ENCODE measurements around the gene EXOC4.

Gene EXOC4

GRCh38 chr7:133857376-133858119, 604.7 kb downstream of the EXOC4 start:
- no peak for TF ChIP-seq POLR2AphosphoS5 (IDR thresholded peaks at IDR 0.05; ENCODE audit: borderline replicate concordance, low read depth, low read length)
- no peak for TF ChIP-seq EZH2 (IDR thresholded peaks at IDR 0.05)
- TF ChIP-seq FOXP2 (optimal IDR thresholded peaks at IDR 0.05; ENCODE audit: control extremely low read depth, extremely low read length, insufficient read depth), result no peak
- DNase-seq (ENCODE audit: low read depth, low spot score), result no peak
- no peak overlapping the region for H3K4me3 ChIP-seq
- no peaks in the 10 kb centered on the region for H3K9me3 ChIP-seq (ENCODE audit: low read depth, low read length)
- H3K9ac ChIP-seq (ENCODE audit: insufficient read length), result no peak overlapping the region
- no peak overlapping the region for H3K27ac ChIP-seq
- no peaks in the 10 kb centered on the region for H3K36me3 ChIP-seq (ENCODE audit: insufficient read depth, low read length)

DNA sequence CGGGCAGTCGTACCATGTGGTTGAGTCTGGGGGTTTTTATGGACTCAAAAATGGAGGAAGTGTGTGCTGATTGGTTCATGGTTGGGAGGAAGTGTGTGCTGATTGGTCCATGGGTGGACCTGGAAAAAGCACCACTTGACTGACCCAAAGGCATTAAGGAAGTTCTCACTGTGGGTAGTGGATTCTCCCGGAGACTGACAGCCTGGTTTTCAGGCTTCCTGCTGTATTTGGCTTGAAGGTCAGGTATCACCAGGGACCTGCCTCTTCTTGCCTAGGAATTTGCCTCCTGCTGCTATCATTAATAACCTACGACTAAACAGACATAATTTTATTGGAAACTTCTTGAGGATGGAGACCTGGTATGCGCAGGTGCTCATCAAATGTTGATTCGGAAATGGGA, 605.4 kb downstream of the EXOC4 start:
- H3K4me3 ChIP-seq, result no peak overlapping the region
- H3K9me3 ChIP-seq (ENCODE audit: low read depth, low read length), result no peaks in the 10 kb centered on the region
- TF ChIP-seq EZH2 (IDR thresholded peaks at IDR 0.05), result no peak
- TF ChIP-seq POLR2AphosphoS5 (IDR thresholded peaks at IDR 0.05; ENCODE audit: borderline replicate concordance, low read depth, low read length), result no peak
- TF ChIP-seq FOXP2 (optimal IDR thresholded peaks at IDR 0.05; ENCODE audit: control extremely low read depth, extremely low read length, insufficient read depth), result no peak
- no peak overlapping the region for H3K27ac ChIP-seq
- DNase-seq (ENCODE audit: low read depth, low spot score), result no peak
- H3K9ac ChIP-seq (ENCODE audit: insufficient read length), result no peak overlapping the region
- H3K36me3 ChIP-seq (ENCODE audit: insufficient read depth, low read length), result no peaks in the 10 kb centered on the region

DNA sequence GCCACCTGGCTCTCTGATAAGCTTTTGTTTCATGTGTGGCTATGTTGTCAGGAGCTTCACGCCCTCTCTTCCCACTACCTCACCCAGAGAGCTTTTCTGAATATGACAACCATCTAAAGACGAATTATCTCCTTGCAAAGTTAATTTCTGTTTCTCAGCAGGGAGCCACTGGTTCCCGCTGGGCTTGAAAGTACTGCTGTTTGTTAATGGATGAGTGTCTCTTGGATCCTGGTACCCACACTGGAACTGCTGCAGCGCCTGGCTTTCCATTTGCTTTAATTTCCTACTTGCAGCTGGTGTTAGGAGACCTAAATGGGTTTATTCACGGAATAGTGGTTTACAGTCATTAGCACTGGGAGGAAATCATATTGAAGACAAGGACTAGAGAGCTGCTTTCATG, 606.4 kb downstream of the EXOC4 start:
- TF ChIP-seq POLR2AphosphoS5 (IDR thresholded peaks at IDR 0.05; ENCODE audit: borderline replicate concordance, low read depth, low read length), result no peak
- no peak for TF ChIP-seq EZH2 (IDR thresholded peaks at IDR 0.05)
- TF ChIP-seq FOXP2 (optimal IDR thresholded peaks at IDR 0.05; ENCODE audit: control extremely low read depth, extremely low read length, insufficient read depth), result no peak
- Histone ChIP-seq H3K9ac (ENCODE audit: insufficient read length) (no peak overlapping the region), H3K36me3 (ENCODE audit: insufficient read depth, low read length) (no peaks in the 10 kb centered on the region), H3K27ac (no peak overlapping the region), H3K4me3 (no peak overlapping the region), H3K9me3 (ENCODE audit: low read depth, low read length) (no peaks in the 10 kb centered on the region)
- DNase-seq (ENCODE audit: low read depth, low spot score), result no peak

- Histone ChIP-seq H3K9me3 (ENCODE audit: low read depth, low read length) (no peaks in the 10 kb centered on the region), H3K9ac (ENCODE audit: insufficient read length) (no peak overlapping the region), H3K27ac (no peak overlapping the region), H3K4me3 (no peak overlapping the region), H3K36me3 (ENCODE audit: insufficient read depth, low read length) (no peaks in the 10 kb centered on the region)
- DNase-seq (ENCODE audit: low read depth, low spot score), result no peak
- TF ChIP-seq POLR2AphosphoS5 (IDR thresholded peaks at IDR 0.05; ENCODE audit: borderline replicate concordance, low read depth, low read length) (no peak), EZH2 (IDR thresholded peaks at IDR 0.05) (no peak), FOXP2 (optimal IDR thresholded peaks at IDR 0.05; ENCODE audit: control extremely low read depth, extremely low read length, insufficient read depth) (no peak)
These were observed 607.1 kb downstream of the EXOC4 start for GRCh38 chr7:133859871-133860450.

GRCh38 chr7:133860628-133861335, 607.9 kb downstream of the EXOC4 start:
- no peak for DNase-seq (ENCODE audit: low read depth, low spot score)
- Histone ChIP-seq H3K9me3 (ENCODE audit: low read depth, low read length) (no peaks in the 10 kb centered on the region), H3K27ac (no peak overlapping the region), H3K36me3 (ENCODE audit: insufficient read depth, low read length) (no peaks in the 10 kb centered on the region), H3K4me3 (no peak overlapping the region), H3K9ac (ENCODE audit: insufficient read length) (no peak overlapping the region)
- no peak for TF ChIP-seq EZH2 (IDR thresholded peaks at IDR 0.05)
- TF ChIP-seq FOXP2 (optimal IDR thresholded peaks at IDR 0.05; ENCODE audit: control extremely low read depth, extremely low read length, insufficient read depth), result no peak
- TF ChIP-seq POLR2AphosphoS5 (IDR thresholded peaks at IDR 0.05; ENCODE audit: borderline replicate concordance, low read depth, low read length), result no peak

- no peak overlapping the region for H3K9ac ChIP-seq (ENCODE audit: insufficient read length)
- H3K36me3 ChIP-seq (ENCODE audit: insufficient read depth, low read length), result no peaks in the 10 kb centered on the region
- no peaks in the 10 kb centered on the region for H3K9me3 ChIP-seq (ENCODE audit: low read depth, low read length)
- DNase-seq (ENCODE audit: low read depth, low spot score), result no peak
- no peak overlapping the region for H3K27ac ChIP-seq
- no peak overlapping the region for H3K4me3 ChIP-seq
- TF ChIP-seq FOXP2 (optimal IDR thresholded peaks at IDR 0.05; ENCODE audit: control extremely low read depth, extremely low read length, insufficient read depth), result no peak
- no peak for TF ChIP-seq EZH2 (IDR thresholded peaks at IDR 0.05)
- no peak for TF ChIP-seq POLR2AphosphoS5 (IDR thresholded peaks at IDR 0.05; ENCODE audit: borderline replicate concordance, low read depth, low read length)
These were observed 609.0 kb downstream of the EXOC4 start for GRCh38 chr7:133861876-133862275.

GRCh38 chr7:133863362-133864061, 610.6 kb downstream of the EXOC4 start:
- H3K27ac ChIP-seq, result no peak overlapping the region
- H3K4me3 ChIP-seq, result no peak overlapping the region
- no peak for DNase-seq (ENCODE audit: low read depth, low spot score)
- no peak overlapping the region for H3K9ac ChIP-seq (ENCODE audit: insufficient read length)
- no peaks in the 10 kb centered on the region for H3K9me3 ChIP-seq (ENCODE audit: low read depth, low read length)
- TF ChIP-seq EZH2 (IDR thresholded peaks at IDR 0.05) (no peak), FOXP2 (optimal IDR thresholded peaks at IDR 0.05; ENCODE audit: control extremely low read depth, extremely low read length, insufficient read depth) (no peak), POLR2AphosphoS5 (IDR thresholded peaks at IDR 0.05; ENCODE audit: borderline replicate concordance, low read depth, low read length) (no peak)
- no peaks in the 10 kb centered on the region for H3K36me3 ChIP-seq (ENCODE audit: insufficient read depth, low read length)

GRCh38 chr7:133869556-133869955, 616.7 kb downstream of the EXOC4 start:
- H3K4me3 ChIP-seq, result no peak overlapping the region
- no peak for TF ChIP-seq FOXP2 (optimal IDR thresholded peaks at IDR 0.05; ENCODE audit: control extremely low read depth, extremely low read length, insufficient read depth)
- no peak for TF ChIP-seq EZH2 (IDR thresholded peaks at IDR 0.05)
- no peak for TF ChIP-seq POLR2AphosphoS5 (IDR thresholded peaks at IDR 0.05; ENCODE audit: borderline replicate concordance, low read depth, low read length)
- no peak overlapping the region for H3K27ac ChIP-seq
- DNase-seq (ENCODE audit: low read depth, low spot score), result no peak
- no peaks in the 10 kb centered on the region for H3K9me3 ChIP-seq (ENCODE audit: low read depth, low read length)
- no peak overlapping the region for H3K9ac ChIP-seq (ENCODE audit: insufficient read length)
- no peaks in the 10 kb centered on the region for H3K36me3 ChIP-seq (ENCODE audit: insufficient read depth, low read length)

Data from SK-N-MC (cell line).